ENCODE results near the gene FTO.
"Not testable (repeated sequence)": the region's sequence is repeated elsewhere in the genome, so short reads cannot be mapped to it uniquely, and the experiment has no call there.

Gene FTO

GRCh38 chr16:53872248-53873221 lies 168.6 kb downstream of the FTO start:
- DNase-seq: no peak

GRCh38 chr16:53876811-53877210 lies 172.9 kb downstream of the FTO start:
- no peak for DNase-seq

- no peak for DNase-seq
Observed at GRCh38 chr16:53878216-53878615, 174.3 kb downstream of the FTO start.

- DNase-seq: no peak
Observed at GRCh38 chr16:53881371-53881770, 177.4 kb downstream of the FTO start.

- DNase-seq: no peak
Observed at GRCh38 chr16:53882310-53882709, 178.4 kb downstream of the FTO start.

- no peak for DNase-seq
Observed at GRCh38 chr16:53884748-53885147, 180.8 kb downstream of the FTO start.

GRCh38 chr16:53886482-53887378 lies 182.8 kb downstream of the FTO start:
- DNase-seq: no peak

GRCh38 chr16:53888222-53888621 lies 184.3 kb downstream of the FTO start:
- DNase-seq: no peak

- not testable (repeated sequence) for DNase-seq
Observed at GRCh38 chr16:53890877-53891276, 186.9 kb downstream of the FTO start.

- DNase-seq: no peak
Observed at GRCh38 chr16:53891409-53892139, 187.6 kb downstream of the FTO start.

- no peak for DNase-seq
Observed at GRCh38 chr16:53892155-53892554, 188.2 kb downstream of the FTO start.

- peak in 1 of 2 experiments; percentile 9 for DNase-seq
Observed at GRCh38 chr16:53893731-53894435, 189.9 kb downstream of the FTO start.

GRCh38 chr16:53894686-53895085 lies 190.7 kb downstream of the FTO start:
- DNase-seq: no peak

- DNase-seq: no peak
Observed at GRCh38 chr16:53895433-53895832, 191.5 kb downstream of the FTO start.

- no peak for DNase-seq
Observed at GRCh38 chr16:53895851-53896250, 191.9 kb downstream of the FTO start.

GRCh38 chr16:53896722-53897121 lies 192.8 kb downstream of the FTO start:
- no peak for DNase-seq

- no peak for DNase-seq
Observed at GRCh38 chr16:53898993-53899392, 195.0 kb downstream of the FTO start.

- no peak for DNase-seq
Observed at GRCh38 chr16:53899431-53899830, 195.5 kb downstream of the FTO start.

GRCh38 chr16:53900667-53901066 lies 196.7 kb downstream of the FTO start:
- no peak for DNase-seq

GRCh38 chr16:53901408-53901807 lies 197.5 kb downstream of the FTO start:
- DNase-seq: no peak

- DNase-seq: no peak
Observed at GRCh38 chr16:53904533-53904932, 200.6 kb downstream of the FTO start.

- DNase-seq: no peak
Observed at GRCh38 chr16:53905028-53905427, 201.1 kb downstream of the FTO start.

All from NCI-H1930 (cell line).